ENCODE measurements around the gene ALK.

GRCh38 chr2:29460190-29460589 lies 461.2 kb downstream of the ALK start:
- TF ChIP-seq POLR2AphosphoS5 (IDR thresholded peaks at IDR 0.05; ENCODE audit: low read depth, low read length): no peak
- no peak for TF ChIP-seq SIN3A (IDR thresholded peaks at IDR 0.05; ENCODE audit: borderline replicate concordance, insufficient read depth, low read length)
- TF ChIP-seq REST (IDR thresholded peaks at IDR 0.05; ENCODE audit: insufficient read depth in 1 of 2, low read depth in 2 of 2, low read length in 2 of 2): no peak
